Esophagus muscularis mucosa (tissue), 3 donors: Measurements from ENCODE around the gene SLA2.

Experiments
- CTCF ChIP-seq, 3 experiments: fragments of 200-600 bp in 2 of 3; fragments of 450-650 bp in 1 of 3; sonication (generic) in 2 of 3; IDR thresholded peaks; one replicate each; pipeline ENCODE4 v1.5.1; 2017 to 2019; ENCODE audit warnings: antibody characterized with exemption in 3 of 3, mild to moderate bottlenecking in 2 of 3, moderate library complexity in 1 of 3
- EP300 ChIP-seq: sonication (generic); formaldehyde crosslinking; IDR thresholded peaks from one replicate; pipeline ENCODE4 v1.6.1; 2017; ENCODE audit warnings: antibody characterized with exemption

GRCh38 chr20:36606158-36607066, 39.6 kb downstream of the SLA2 start:
- TF ChIP-seq CTCF (IDR thresholded peaks at IDR 0.05) (no peak), EP300 (no peak)
